ENCODE results near the gene ZC3H12C.

- no peak for TF ChIP-seq POLR2A (IDR thresholded peaks at IDR 0.05)
- TF ChIP-seq, protein P1, sequence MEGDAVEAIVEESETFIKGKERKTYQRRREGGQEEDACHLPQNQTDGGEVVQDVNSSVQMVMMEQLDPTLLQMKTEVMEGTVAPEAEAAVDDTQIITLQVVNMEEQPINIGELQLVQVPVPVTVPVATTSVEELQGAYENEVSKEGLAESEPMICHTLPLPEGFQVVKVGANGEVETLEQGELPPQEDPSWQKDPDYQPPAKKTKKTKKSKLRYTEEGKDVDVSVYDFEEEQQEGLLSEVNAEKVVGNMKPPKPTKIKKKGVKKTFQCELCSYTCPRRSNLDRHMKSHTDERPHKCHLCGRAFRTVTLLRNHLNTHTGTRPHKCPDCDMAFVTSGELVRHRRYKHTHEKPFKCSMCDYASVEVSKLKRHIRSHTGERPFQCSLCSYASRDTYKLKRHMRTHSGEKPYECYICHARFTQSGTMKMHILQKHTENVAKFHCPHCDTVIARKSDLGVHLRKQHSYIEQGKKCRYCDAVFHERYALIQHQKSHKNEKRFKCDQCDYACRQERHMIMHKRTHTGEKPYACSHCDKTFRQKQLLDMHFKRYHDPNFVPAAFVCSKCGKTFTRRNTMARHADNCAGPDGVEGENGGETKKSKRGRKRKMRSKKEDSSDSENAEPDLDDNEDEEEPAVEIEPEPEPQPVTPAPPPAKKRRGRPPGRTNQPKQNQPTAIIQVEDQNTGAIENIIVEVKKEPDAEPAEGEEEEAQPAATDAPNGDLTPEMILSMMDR (IDR thresholded peaks at IDR 0.05): no peak
Measured at GRCh38 chr11:110156503-110156902, 63.3 kb downstream of the ZC3H12C start.
